Esophagus muscularis mucosa (tissue), 3 donors: ENCODE results near the gene ZNF592.

Experiments used
- CTCF ChIP-seq, 3 experiments: fragments of 200-600 bp in 2 of 3; fragments of 450-650 bp in 1 of 3; sonication (generic) in 2 of 3; IDR thresholded peaks; one replicate each; pipeline ENCODE4 v1.5.1; 2017 to 2019; ENCODE audit warnings: antibody characterized with exemption in 3 of 3, mild to moderate bottlenecking in 2 of 3, moderate library complexity in 1 of 3
- EP300 ChIP-seq: sonication (generic); formaldehyde crosslinking; IDR thresholded peaks from one replicate; pipeline ENCODE4 v1.6.1; 2017; ENCODE audit warnings: antibody characterized with exemption

- TF ChIP-seq CTCF (IDR thresholded peaks at IDR 0.05) (no peak), EP300 (no peak)
Measured at GRCh38 chr15:84765675-84766074, 17.3 kb downstream of the ZNF592 start.
